T-helper 2 cell treated with Interferon-gamma antibody and Interleukin-4, amounts not matched to agents 5 μg/mL and 100 μg/mL, for 36 hours (primary cell): Measurements from ENCODE around the gene THADA.
"Not testable (repeated sequence)": the region's sequence is repeated elsewhere in the genome, so short reads cannot be mapped to it uniquely, and the experiment has no call there.

Experiments used
- DNase-seq: peaks from one replicate; pipeline ENCODE4 v3.0.0; 2021; ENCODE audit warnings: low spot score
- H3K27ac Mint-ChIP-seq: one replicate; pipeline ENCODE4 v1.8.0; 2021; ENCODE audit warnings: mild to moderate bottlenecking, mixed read lengths
- H3K27me3 Mint-ChIP-seq: one replicate; pipeline ENCODE4 v1.8.0; 2021; ENCODE audit warnings: low read depth, mixed read lengths
- H3K36me3 Mint-ChIP-seq: one replicate; pipeline ENCODE4 v1.8.0; 2021; ENCODE audit warnings: low read depth, mixed read lengths
- H3K4me1 Mint-ChIP-seq: one replicate; pipeline ENCODE4 v1.8.0; 2021; ENCODE audit warnings: low read depth, mixed read lengths
- H3K4me3 Mint-ChIP-seq: one replicate; pipeline ENCODE4 v1.8.0; 2022; ENCODE audit warnings: mild to moderate bottlenecking, moderate library complexity, mixed read lengths
- H3K9me3 Mint-ChIP-seq: one replicate; pipeline ENCODE4 v1.8.0; 2021; ENCODE audit warnings: mixed read lengths

Gene THADA

DNA sequence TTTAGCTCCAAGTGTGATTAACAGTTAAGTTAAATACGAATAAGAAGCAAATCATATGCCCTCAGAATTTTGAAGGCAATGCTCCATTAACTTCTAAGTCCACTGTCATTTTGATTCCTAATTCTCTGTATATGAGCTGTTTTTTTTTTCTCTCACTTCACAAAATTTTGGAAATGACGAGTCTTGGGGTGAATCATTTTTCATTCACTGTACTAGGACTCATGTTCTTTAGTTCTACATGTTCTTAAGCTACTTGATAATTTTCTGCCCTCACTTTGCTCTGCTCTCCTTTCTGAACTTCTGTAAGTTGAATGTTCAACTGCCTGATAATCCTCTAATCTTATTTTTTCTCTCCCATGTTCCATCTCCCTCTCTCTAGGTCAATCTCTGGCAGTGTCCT is 141.0 kb downstream of the THADA start:
- H3K4me3 Mint-ChIP-seq, result no peak overlapping the region
- H3K27ac Mint-ChIP-seq, result no peak overlapping the region
- peaks cover 20% of the 10 kb centered on the region for H3K36me3 Mint-ChIP-seq
- no peaks in the 10 kb centered on the region for H3K9me3 Mint-ChIP-seq
- H3K4me1 Mint-ChIP-seq, result peaks cover 31% of the 10 kb centered on the region
- H3K27me3 Mint-ChIP-seq, result no peaks in the 10 kb centered on the region
- DNase-seq, result no peak

DNA sequence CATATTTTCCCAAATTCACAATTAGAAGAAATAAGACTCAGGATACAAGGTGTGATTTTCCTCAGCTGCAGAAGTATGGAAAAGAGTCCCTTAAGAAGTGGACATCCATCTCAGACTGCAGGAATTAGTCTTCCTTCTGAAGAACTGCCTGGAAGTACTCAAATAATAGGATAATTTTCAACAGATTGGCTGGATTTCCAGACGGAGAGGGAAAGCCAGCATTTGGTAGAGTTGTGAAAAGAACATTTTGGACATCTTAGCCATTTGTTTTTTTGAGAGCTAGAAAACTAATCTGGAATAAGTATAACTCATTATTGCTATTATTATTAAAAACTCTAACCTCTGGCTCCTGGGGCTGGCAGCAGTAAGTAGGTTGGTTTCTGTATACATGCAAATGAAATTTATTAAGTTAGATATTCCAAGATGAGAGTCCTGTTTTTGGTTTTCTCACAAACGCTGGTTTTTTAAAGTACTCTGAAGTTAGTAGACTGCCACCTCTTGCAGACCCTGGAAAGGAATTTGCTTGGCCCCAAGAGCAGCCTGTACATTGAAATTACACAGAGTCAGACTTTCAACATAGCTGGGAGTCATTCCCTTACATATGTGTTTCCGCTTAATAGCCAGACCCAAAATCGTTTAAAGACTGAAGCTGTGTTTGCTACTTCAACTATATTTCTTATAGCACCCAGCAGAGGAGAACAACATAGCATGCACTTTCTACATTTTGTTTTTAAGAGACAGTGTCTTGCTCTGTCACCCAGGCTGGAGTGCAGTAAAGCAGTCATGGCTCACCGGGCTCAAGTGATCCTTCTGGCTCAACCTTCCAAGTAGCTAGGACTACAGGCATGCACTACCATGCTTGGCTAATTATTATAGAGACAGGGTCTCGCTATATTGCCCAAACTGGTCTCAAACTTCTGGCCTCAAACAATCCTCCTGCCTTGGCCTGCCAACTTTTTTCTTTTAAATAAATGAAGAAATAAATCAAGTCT is 142.4 kb downstream of the THADA start:
- Mint-ChIP-seq H3K9me3 (peaks cover 3% of the 10 kb centered on the region), H3K27me3 (no peaks in the 10 kb centered on the region), H3K36me3 (peaks cover 22% of the 10 kb centered on the region), H3K27ac (no peak overlapping the region), H3K4me1 (peaks cover 25% of the 10 kb centered on the region), H3K4me3 (no peak overlapping the region)
- DNase-seq, result no peak

DNA sequence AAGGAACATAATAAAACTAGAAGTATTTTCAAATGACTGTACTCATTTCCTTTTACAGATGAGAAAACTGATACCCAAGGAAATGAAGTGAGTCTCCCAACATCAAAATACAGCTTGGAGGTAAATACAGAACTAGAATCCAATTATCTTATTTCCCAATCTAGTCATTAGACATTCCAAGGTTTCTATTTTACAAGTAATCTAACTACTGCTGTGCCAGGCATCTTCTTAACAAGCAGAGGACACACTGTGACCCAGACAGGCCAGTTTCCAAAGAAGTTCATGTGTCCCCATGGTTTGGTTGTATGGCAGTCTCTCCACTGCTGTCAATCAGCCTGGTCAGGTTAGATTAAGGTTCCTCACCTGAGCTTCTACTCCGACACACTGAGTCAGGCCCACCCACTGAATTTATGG is 143.5 kb downstream of the THADA start:
- H3K9me3 Mint-ChIP-seq, result peaks cover 3% of the 10 kb centered on the region
- H3K4me3 Mint-ChIP-seq, result no peak overlapping the region
- H3K27me3 Mint-ChIP-seq, result no peaks in the 10 kb centered on the region
- peaks cover 19% of the 10 kb centered on the region for H3K36me3 Mint-ChIP-seq
- no peak overlapping the region for H3K27ac Mint-ChIP-seq
- DNase-seq, result no peak
- H3K4me1 Mint-ChIP-seq, result peaks cover 24% of the 10 kb centered on the region

DNA sequence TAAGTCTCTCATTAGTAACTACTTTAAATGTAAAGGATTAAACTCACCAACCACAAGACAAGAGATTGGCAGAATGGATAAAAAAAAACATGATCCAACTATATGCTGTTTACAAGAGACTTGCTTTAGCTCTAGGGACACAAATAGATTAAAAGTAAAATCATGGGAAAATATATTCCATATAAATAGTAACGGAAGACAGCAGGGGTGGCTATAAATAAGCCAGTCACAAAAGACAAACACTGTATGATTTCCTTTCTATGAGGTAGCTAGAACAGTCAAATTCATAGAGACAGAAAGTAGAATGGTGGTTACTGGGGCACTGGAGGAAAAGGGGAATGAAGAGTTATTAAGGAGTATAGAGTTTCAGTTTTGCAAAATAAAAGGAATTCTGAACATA is 145.2 kb downstream of the THADA start:
- Mint-ChIP-seq H3K27me3 (no peaks in the 10 kb centered on the region), H3K27ac (no peak overlapping the region), H3K4me3 (no peak overlapping the region), H3K4me1 (peaks cover 17% of the 10 kb centered on the region), H3K9me3 (peaks cover 3% of the 10 kb centered on the region), H3K36me3 (peaks cover 26% of the 10 kb centered on the region)
- no peak for DNase-seq

DNA sequence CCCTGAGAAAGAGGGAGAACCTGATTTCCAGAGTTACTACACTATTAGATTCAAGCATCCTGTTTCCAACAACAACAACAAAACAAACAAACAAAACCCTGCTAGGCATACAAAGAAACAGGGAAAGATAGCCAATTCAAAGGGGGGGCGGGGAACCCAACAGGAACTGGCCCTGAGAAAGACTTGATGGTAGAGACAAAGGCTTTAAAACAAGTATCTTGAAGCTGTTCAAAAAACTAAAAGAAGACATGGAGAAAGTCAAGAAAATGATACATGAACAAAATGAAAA is 147.1 kb downstream of the THADA start:
- peaks cover 19% of the 10 kb centered on the region for H3K4me1 Mint-ChIP-seq
- no peak overlapping the region for H3K4me3 Mint-ChIP-seq
- H3K36me3 Mint-ChIP-seq, result peaks cover 26% of the 10 kb centered on the region
- DNase-seq, result no peak
- no peaks in the 10 kb centered on the region for H3K27me3 Mint-ChIP-seq
- H3K9me3 Mint-ChIP-seq, result peaks cover 3% of the 10 kb centered on the region
- H3K27ac Mint-ChIP-seq, result no peak overlapping the region

DNA sequence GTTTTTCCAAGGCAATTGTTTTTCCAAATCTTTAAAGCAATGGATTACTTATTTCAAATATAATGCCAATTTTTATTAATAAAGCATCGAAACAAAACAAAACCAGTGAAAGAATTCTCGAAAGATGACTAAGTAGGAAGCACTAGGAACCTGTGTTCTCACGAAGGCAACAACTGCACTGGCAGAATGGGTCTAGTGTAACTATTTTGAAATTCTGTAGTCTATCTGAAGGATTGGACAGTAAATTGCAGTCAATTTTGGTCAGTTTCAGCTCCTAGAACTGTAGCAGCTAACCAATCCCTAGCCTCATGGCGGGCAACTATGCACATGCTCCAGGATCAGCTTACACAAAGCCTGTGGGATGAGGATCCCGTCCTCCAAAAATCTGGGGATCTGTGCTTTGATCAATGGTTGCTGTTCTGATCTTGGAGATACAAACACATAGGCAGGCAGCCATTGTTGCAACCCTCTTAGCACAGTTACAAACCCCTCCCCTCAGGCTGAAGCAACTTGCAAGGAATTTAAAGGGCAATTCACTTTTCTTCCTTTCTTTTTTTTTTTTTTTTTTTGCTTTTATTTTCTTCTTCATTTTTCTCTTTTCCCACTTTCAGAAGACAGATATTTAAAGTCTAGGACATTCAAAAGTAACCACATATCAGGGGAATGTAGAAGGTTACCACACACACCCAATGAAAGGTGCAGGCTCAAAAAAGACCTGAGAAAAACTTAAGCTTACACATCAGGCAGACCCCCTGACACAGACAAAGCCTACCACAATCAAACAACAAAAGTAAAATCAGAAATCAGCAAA is 147.6 kb downstream of the THADA start:
- Mint-ChIP-seq H3K4me1 (peaks cover 19% of the 10 kb centered on the region), H3K27ac (no peak overlapping the region), H3K9me3 (peaks cover 3% of the 10 kb centered on the region), H3K27me3 (no peaks in the 10 kb centered on the region), H3K36me3 (peaks cover 26% of the 10 kb centered on the region), H3K4me3 (no peak overlapping the region)
- no peak for DNase-seq

DNA sequence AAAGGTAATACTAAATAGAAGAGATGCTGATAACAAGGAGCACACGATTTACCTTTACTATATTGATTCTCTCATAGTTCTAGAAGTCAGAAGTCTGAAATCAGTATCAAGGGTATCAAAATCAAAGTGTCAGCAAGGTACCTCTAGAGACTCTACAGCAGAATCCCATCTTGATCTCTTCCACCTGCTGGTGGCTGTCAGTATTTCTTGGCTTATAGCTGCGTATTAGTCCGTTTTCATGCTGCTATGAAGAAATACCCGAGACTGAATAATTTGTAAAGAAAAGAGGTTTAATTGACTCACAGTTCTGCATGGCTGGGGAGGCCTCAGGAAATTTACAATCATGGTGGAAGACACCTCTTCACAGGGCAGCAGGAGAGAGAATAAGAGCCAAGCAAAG is 149.1 kb downstream of the THADA start:
- not testable (repeated sequence) for DNase-seq, H3K4me3 Mint-ChIP-seq, H3K27ac Mint-ChIP-seq, H3K9me3 Mint-ChIP-seq, H3K27me3 Mint-ChIP-seq
- peaks cover 16% of the 10 kb centered on the region for H3K4me1 Mint-ChIP-seq
- peaks cover 28% of the 10 kb centered on the region for H3K36me3 Mint-ChIP-seq

DNA sequence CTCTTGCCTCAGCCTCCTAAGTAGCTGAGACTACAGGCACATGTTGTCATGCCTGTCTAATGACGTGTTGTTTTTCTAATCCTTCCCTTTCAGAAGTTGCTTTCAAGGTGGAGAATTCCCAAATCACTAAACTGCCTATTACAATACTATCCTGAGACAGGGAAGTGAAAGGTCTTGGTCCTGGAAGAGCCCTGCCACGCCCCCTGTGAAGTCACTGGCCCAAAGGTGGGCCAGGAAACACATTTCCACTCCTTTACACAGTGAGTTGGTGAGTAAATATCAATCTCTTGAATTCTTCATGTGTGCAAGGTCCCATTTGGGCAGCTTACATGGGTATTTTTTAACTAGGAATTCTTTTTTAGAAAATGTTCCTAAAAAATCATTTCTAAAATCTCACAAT is 150.1 kb downstream of the THADA start:
- no peak overlapping the region for H3K27ac Mint-ChIP-seq
- H3K36me3 Mint-ChIP-seq, result peaks cover 23% of the 10 kb centered on the region
- H3K4me1 Mint-ChIP-seq, result peaks cover 14% of the 10 kb centered on the region
- no peaks in the 10 kb centered on the region for H3K27me3 Mint-ChIP-seq
- DNase-seq, result no peak
- no peak overlapping the region for H3K4me3 Mint-ChIP-seq
- peaks cover 3% of the 10 kb centered on the region for H3K9me3 Mint-ChIP-seq

DNA sequence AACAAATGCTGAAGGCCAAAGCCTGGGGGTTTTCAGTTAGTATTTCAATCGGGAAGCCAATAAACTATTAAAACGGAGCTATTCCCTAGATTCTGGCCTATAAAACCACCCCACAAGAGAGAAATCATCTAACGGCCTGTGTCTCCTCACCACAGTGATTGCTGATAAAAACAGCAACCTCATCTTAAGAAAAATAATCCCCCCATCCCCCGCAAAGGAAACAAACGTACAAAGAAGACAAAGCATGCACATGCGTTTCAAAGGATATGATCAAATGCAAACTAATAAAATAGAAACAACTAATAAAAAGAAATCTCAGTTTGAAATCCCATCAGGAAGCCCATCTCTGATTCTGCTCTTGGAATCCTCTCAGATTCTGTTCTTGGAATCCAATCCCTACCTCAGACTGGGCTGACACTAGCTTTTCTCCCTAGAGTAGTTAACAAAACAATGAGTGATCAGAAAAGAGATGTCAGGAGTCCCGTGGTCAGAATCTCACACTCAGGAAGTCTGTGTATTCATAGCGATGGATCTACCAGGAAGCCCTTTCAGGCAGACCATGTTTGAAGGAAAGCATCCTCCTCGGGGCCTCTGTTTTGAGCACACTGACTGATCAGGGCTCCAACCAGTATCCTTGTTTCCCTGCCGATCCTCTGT is 150.7 kb downstream of the THADA start:
- DNase-seq, result no peak
- H3K9me3 Mint-ChIP-seq, result peaks cover 3% of the 10 kb centered on the region
- H3K27ac Mint-ChIP-seq, result no peak overlapping the region
- peaks cover 17% of the 10 kb centered on the region for H3K36me3 Mint-ChIP-seq
- H3K27me3 Mint-ChIP-seq, result no peaks in the 10 kb centered on the region
- H3K4me1 Mint-ChIP-seq, result peaks cover 14% of the 10 kb centered on the region
- no peak overlapping the region for H3K4me3 Mint-ChIP-seq

DNA sequence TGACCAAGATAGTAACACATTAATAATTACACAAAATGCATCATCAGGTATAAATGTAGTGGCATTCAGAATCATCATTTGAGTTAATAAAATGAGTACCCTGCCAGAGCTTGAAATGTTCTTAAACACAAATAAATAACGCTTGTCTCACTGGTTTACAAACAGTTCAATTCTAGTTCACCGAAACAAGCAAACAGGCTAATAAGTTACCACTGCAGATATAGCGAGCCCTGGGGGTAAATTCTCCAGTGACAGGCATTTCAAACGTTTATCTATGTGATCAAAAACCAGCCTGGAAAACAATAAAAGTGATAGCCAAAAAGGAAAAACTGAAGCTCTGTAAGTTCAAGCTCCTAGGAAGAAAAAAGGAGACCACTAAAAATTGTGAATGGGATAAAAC is 152.6 kb downstream of the THADA start:
- H3K9me3 Mint-ChIP-seq, result no peaks in the 10 kb centered on the region
- no peak overlapping the region for H3K4me3 Mint-ChIP-seq
- H3K27ac Mint-ChIP-seq, result no peak overlapping the region
- peaks cover 11% of the 10 kb centered on the region for H3K36me3 Mint-ChIP-seq
- peaks cover 17% of the 10 kb centered on the region for H3K4me1 Mint-ChIP-seq
- no peak for DNase-seq
- no peaks in the 10 kb centered on the region for H3K27me3 Mint-ChIP-seq

DNA sequence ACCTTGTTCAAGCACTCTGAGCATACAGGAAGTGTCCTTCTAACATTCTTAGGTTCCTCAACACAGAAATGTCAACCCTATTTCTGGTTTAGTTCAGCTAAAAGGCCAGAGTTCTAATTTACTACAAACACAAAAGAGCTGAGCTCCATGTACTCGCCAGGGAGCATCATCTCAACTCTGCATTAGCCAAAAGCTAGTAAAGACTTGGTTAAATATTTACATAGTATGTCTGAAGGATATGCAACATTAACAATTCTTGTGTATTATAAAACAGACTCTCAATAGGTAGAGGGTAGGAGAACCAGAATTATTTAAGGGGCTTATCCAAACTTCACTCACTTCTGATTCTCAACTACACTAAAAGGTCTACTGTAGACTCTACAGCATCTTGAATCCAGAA is 154.6 kb downstream of the THADA start:
- DNase-seq, result no peak
- no peak overlapping the region for H3K27ac Mint-ChIP-seq
- H3K36me3 Mint-ChIP-seq, result peaks cover 14% of the 10 kb centered on the region

DNA sequence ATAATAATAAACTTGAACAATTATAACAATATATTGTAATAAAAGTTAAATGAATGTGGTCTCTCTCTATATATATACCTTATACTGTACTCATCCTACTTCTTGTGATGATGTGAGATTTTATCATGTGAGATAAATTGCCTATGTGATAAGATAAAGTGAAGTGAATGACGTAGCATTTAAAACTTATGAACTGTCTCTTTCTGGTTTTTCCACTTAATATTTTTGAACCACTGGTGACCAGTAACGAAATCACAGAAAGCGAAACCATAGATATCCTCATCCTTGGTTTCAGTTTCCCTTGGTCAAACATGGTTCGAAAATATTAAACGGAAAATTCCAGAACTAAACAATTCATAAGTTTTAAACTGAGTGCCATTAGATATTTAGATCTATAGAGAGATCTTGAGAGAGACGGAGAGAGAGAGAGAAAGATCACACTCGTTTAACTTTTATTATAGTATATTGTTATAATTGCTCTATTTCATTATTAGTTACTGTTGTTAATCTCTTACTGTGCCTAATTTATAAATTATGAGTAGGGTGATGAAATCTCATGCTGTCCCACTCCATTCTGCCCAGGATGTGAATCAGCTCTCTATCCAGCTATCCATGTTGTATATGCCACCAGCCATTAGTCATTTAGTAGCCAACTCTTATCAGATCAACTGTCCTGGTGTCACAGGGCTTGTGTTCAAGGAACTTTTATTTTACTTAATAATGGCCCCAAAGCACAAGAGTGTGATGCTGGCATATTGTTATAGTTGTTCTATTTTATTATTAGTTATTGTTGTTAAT is 156.8 kb downstream of the THADA start:
- no peak overlapping the region for H3K4me3 Mint-ChIP-seq
- no peak overlapping the region for H3K27ac Mint-ChIP-seq
- peaks cover 12% of the 10 kb centered on the region for H3K36me3 Mint-ChIP-seq
- no peaks in the 10 kb centered on the region for H3K9me3 Mint-ChIP-seq
- peaks cover 8% of the 10 kb centered on the region for H3K4me1 Mint-ChIP-seq
- no peaks in the 10 kb centered on the region for H3K27me3 Mint-ChIP-seq
- no peak for DNase-seq

More for the DNA sequence above, 154.6 kb downstream of the THADA start:
- peaks cover 17% of the 10 kb centered on the region for H3K4me1 Mint-ChIP-seq
- H3K4me3 Mint-ChIP-seq, result no peak overlapping the region
- no peaks in the 10 kb centered on the region for H3K27me3 Mint-ChIP-seq
- no peaks in the 10 kb centered on the region for H3K9me3 Mint-ChIP-seq

DNA sequence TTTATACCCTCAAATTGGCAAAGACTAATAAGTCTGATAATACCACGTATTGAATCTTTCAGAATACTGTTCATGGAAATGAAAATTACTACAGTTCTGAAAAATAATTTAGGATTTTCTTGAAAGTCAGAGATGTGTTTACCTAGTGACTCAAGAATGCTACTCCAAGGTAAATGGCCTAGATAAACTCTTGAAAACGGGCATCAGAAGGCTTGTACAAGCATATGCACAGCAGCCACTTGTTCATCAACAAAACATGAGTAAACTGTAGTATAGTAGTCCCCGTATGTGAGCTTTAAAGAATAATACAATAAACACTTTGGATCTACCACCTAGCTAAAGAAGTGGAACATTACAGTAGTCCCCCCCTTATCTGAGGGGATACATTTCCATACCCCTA is 157.5 kb downstream of the THADA start:
- H3K9me3 Mint-ChIP-seq, result no peaks in the 10 kb centered on the region
- no peak for DNase-seq
- H3K36me3 Mint-ChIP-seq, result peaks cover 15% of the 10 kb centered on the region
- no peaks in the 10 kb centered on the region for H3K27me3 Mint-ChIP-seq
- no peak overlapping the region for H3K4me3 Mint-ChIP-seq
- no peak overlapping the region for H3K27ac Mint-ChIP-seq
- peaks cover 8% of the 10 kb centered on the region for H3K4me1 Mint-ChIP-seq
